Adrenal gland (tissue), 12 donors: ENCODE results near the gene MIA3. TPM values are rescaled to one million over a fixed set of nuclear protein-coding genes. Genes with fewer than 3 reads are reported as not detected.

ENCODE experiments used
- DNase-seq, 7 donors: peaks; one replicate each; pipeline ENCODE4 v3.0.0-alpha.2; 2019 to 2020
- H3K27ac ChIP-seq, 5 donors: fragments of 200-600 bp; sonication (generic) in 4 of 5; 1 replicate in 3 of 5; 2 replicates in 2 of 5; pipeline versions ENCODE4 v1.5.1 to v1.8.0; 2016 to 2020; ENCODE audit warnings: mild to moderate bottlenecking in 1 of 5
- H3K27me3 ChIP-seq: fragments of 200-600 bp; 2 replicates; pipeline ENCODE4 v1.8.0; 2021
- H3K36me3 ChIP-seq, 2 donors: fragments of 200-600 bp; replicated peaks in 1 of 2; 1 replicate in 1 of 2; 2 replicates in 1 of 2; pipeline versions ENCODE4 v1.5.1 to v1.8.0; 2018 to 2022
- H3K4me1 ChIP-seq, 2 donors: fragments of 200-600 bp; replicated peaks in 1 of 2; 1 replicate in 1 of 2; 2 replicates in 1 of 2; pipeline versions ENCODE4 v1.5.1 to v1.8.0; 2018 to 2021
- H3K4me3 ChIP-seq, 4 donors: fragments of 200-600 bp; sonication (generic) in 3 of 4; one replicate each; pipeline ENCODE4 v1.5.1; 2016 to 2018
- H3K9me3 ChIP-seq, 3 donors: fragments of 200-600 bp; sonication (generic) in 1 of 3; replicated peaks in 1 of 3; 1 replicate in 2 of 3; 2 replicates in 1 of 3; pipeline versions ENCODE4 v1.5.1 to v1.8.0; 2016 to 2021
- POLR2A ChIP-seq, 2 donors: fragments of 450-650 bp; IDR thresholded peaks; one replicate each; pipeline ENCODE4 v1.6.1; 2017; ENCODE audit warnings: antibody characterized with exemption in 2 of 2, mild to moderate bottlenecking in 2 of 2, moderate library complexity in 1 of 2
- WGBS, 4 donors: extraction: QIAGEN DNeasy Blood & Tissue Kit in 2 of 4; methylation state at CpG; one replicate each; pipeline versions ENCODE4 v1.1.5 to v1.1.7; 2013 to 2017; 5-methylcytosine and 5-hydroxymethylcytosine counted together
- intact Hi-C, 2 donors: fragments of 100-400 bp; cut with DNase I; formaldehyde crosslinking; loops; one replicate each; pipeline versions ENCODE4 v1.14.1 to v1.15.0; 2022 to 2023
- polyA plus RNA-seq, 3 donors: library from polyadenylated mRNA; stranded (reverse); fragments of 200-250 nt in 2 of 3; fragments of 350-450 nt in 1 of 3; fragmentation: Illumina TruSeq in 1 of 3; extraction: RNeasy Lipid Tissue Mini Kit (QIAGEN cat#74804) in 1 of 3; gene quantifications; one replicate each; pipeline ENCODE4 v1.2.3, GENCODE V29; 2013 to 2014
- total RNA-seq, 9 donors: library from RNA; depleted of rRNA in 4 of 9; stranded (reverse); fragments of >200 nt in 4 of 9; fragments of 120-200 nt in 1 of 9; fragmentation: NEBNext Ultra II Directional in 1 of 9; extraction: Animal tissue kit (Norgen Biotek cat#: 25700) in 1 of 9; gene quantifications; one replicate each; pipeline versions ENCODE4 v1.1.0 to v1.2.4, GENCODE V29; 2013 to 2023
- TF ChIP-seq, protein P1 (sequence below), 6 experiments: fragments of 450-650 bp in 4 of 6; fragments of 200-600 bp in 2 of 6; sonication (generic) in 1 of 6; IDR thresholded peaks; 1 replicate in 5 of 6; 2 replicates in 1 of 6; pipeline versions ENCODE4 v1.5.1 to v1.8.0; 2016 to 2021; ENCODE audit warnings: antibody characterized with exemption in 6 of 6, mild to moderate bottlenecking in 2 of 6, moderate library complexity in 1 of 6
- donor health status: healthy with polysubstance abuse.
- donor health status: Bipolar disorder and iron deficiency.
- donor health status: DM: yes; HTN: yes; CAD: no.
- donor health status: DM: no; HTN: no; CAD: no.
- donor health status: DM: no; HTN: no; CAD: no.
- donor health status: DM: yes; HTN: yes; CAD: no.

The MIA3 gene
- total and polyA plus RNA-seq, 12 donors: 33.1 to 146 (median 65.9) TPM

DNA sequence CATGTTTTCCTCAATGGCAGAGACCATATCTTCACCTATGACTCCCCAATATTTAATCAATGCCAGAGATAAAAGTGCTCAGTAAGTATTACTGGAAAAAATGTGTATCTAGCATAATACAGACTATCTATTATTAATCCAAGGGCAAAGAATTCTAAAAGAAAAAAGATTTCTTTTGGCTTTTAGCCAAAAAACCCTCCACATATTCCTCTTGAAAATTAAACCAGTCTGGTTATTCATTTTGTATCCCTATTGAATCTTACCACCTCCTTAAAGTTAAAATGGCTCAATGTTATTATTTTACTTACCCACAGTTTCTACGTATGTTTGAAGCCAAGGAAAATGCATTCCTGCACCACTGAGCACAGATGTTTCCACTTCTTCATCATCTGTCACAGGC is 29.8 kb upstream of the MIA3 start:
- no peak for DNase-seq
- no peaks in the 10 kb centered on the region for H3K27me3 ChIP-seq
- 81 to 88% (median 86%) methylated on average over 1 of the region's 1 CpG for WGBS, 4 donors
- no peaks in the 10 kb centered on the region for H3K9me3 ChIP-seq
- H3K36me3 ChIP-seq: peaks cover 0 to 15% of the 10 kb centered on the region in 2 donors
- H3K27ac ChIP-seq: no peak overlapping the region
- H3K4me1 ChIP-seq: peaks cover 7 to 28% of the 10 kb centered on the region in 2 donors
- no peak overlapping the region for H3K4me3 ChIP-seq
- intact Hi-C loops: no loop called here
- no peak for TF ChIP-seq POLR2A (IDR thresholded peaks at IDR 0.05)
- TF ChIP-seq, protein P1, sequence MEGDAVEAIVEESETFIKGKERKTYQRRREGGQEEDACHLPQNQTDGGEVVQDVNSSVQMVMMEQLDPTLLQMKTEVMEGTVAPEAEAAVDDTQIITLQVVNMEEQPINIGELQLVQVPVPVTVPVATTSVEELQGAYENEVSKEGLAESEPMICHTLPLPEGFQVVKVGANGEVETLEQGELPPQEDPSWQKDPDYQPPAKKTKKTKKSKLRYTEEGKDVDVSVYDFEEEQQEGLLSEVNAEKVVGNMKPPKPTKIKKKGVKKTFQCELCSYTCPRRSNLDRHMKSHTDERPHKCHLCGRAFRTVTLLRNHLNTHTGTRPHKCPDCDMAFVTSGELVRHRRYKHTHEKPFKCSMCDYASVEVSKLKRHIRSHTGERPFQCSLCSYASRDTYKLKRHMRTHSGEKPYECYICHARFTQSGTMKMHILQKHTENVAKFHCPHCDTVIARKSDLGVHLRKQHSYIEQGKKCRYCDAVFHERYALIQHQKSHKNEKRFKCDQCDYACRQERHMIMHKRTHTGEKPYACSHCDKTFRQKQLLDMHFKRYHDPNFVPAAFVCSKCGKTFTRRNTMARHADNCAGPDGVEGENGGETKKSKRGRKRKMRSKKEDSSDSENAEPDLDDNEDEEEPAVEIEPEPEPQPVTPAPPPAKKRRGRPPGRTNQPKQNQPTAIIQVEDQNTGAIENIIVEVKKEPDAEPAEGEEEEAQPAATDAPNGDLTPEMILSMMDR (IDR thresholded peaks at IDR 0.05): no peak

DNA sequence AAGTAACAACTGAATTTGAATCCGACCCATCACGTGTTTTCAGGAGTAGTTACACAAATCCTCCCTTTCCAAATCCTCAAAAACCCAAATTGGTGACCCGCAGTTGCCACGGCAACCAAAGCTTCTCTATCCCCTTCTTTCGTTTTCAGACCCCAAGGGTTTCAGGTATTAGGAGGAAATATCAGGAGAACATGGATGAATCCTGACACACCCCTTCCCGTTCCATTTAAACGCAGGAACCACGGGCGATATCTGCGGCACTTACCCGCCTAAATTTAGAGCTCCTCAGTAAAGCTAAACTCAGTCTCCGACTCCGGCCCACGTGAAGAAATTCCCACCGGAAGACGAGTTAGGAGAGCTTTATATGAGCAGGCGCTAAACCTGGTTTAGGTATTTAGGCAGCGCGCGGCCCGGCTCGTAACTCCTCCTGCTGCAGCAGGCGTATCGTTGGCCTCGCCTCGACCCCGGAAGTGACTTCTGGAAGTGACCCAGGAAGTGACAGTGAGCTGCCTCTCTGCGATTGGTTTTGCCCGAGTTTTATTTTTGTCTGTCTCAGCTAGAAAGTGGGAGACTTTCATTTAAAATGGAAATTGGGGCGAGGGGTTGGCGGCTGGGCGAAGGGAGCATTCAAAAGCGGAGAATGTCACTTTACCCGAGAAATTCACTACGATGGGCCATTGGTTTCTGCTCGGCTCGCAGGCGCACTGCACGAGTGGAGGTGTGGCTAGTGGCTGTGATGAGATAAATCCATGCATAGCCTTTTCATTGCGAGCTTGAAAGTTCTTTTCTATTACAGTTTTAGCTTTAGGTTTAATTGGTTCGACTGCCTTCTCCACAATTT is 28.2 kb upstream of the MIA3 start, which contains the start of gene TAF1A:
TAF1A (minus strand) TSS at position 472 of the 841 bp plus-strand sequence.
- H3K36me3 ChIP-seq: peaks cover 0 to 12% of the 10 kb centered on the region in 2 donors
- no peaks in the 10 kb centered on the region for H3K9me3 ChIP-seq
- intact Hi-C loops: no loop called here
- DNase-seq: peak; percentile 83 to 94 (median 91)
- WGBS, 4 donors: 0 to 1% (median 0%) methylated on average over 32 to 41 of the region's 41 CpGs
- no peaks in the 10 kb centered on the region for H3K27me3 ChIP-seq
- TF ChIP-seq, protein P1 (IDR thresholded peaks at IDR 0.05): peak in 1 of 6 experiments; percentile 21
- TF ChIP-seq POLR2A (IDR thresholded peaks at IDR 0.05): peak in 1 of 2 donors; percentile 46
- peak within 1 kb of the TSS; percentile 19 to 89 (median 75) for H3K27ac ChIP-seq
- peaks cover 7 to 23% of the 10 kb centered on the region in 2 donors for H3K4me1 ChIP-seq
- H3K4me3 ChIP-seq: peak within 1 kb of the TSS in 3 of 4 donors; percentile 61 to 80 (median 62)

DNA sequence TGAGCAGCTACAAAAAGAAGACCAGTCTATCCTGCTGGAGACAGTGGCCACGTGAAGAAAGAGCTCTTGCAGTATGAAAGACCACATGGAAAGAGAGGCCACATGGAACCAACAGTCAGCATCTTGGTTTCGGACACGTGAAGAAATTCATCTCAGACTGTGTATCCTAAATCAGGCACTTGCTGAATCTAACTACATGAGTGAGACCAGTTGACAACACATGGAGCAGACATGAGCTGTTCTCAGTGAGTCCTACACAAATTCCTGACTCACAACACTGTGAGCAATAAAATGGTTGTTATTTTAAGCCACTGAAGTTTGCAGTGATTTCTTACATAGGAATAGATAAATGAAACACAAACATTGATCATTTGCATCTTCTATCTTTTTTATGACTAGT is 25.7 kb upstream of the MIA3 start:
- Histone ChIP-seq H3K9me3 (no peaks in the 10 kb centered on the region), H3K27ac (no peak overlapping the region), H3K27me3 (no peaks in the 10 kb centered on the region), H3K36me3 (peaks cover 0 to 4% of the 10 kb centered on the region in 2 donors), H3K4me1 (peaks cover 7 to 23% of the 10 kb centered on the region in 2 donors), H3K4me3 (no peak overlapping the region)
- DNase-seq: no peak
- intact Hi-C loops: no loop called here
- 80 to 88% (median 84%) methylated on average over 3 of the region's 3 CpGs for WGBS, 4 donors
- no peak for TF ChIP-seq POLR2A (IDR thresholded peaks at IDR 0.05)
- TF ChIP-seq, protein P1 (IDR thresholded peaks at IDR 0.05): no peak

DNA sequence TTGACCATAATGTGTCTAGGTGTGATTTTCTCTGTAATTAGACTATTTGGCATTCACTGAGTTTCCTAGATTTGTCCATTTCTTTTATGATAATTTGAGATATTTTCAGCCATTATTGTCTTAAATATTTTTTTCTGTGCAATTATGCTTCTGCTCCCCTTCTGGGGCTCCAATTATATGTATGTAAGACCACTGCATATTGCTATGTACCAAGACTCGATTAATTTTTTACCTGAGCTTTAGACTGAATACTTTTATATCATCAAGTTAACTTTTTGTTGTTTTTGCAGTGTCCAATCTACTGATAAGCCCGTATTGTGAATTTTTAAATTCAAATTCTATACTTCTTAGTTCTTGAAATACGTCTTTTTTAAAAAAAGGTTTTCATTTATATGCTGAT is 23.1 kb upstream of the MIA3 start:
- Histone ChIP-seq H3K9me3 (no peaks in the 10 kb centered on the region), H3K36me3 (no peaks in the 10 kb centered on the region), H3K27me3 (no peaks in the 10 kb centered on the region), H3K4me3 (no peak overlapping the region), H3K4me1 (peaks cover 0 to 9% of the 10 kb centered on the region in 2 donors), H3K27ac (no peak overlapping the region)
- 91 to 94% (median 92%) methylated on average over 3 of the region's 3 CpGs for WGBS, 4 donors
- intact Hi-C loops: no loop called here
- TF ChIP-seq POLR2A (IDR thresholded peaks at IDR 0.05): no peak
- TF ChIP-seq, protein P1 (IDR thresholded peaks at IDR 0.05): no peak
- no peak for DNase-seq
